HT1080 (cell line): ENCODE results near the gene RECK. TPM values are rescaled to one million over a fixed set of nuclear protein-coding genes. Genes with fewer than 3 reads are reported as not detected.
"Not testable (repeated sequence)": the region's sequence is repeated elsewhere in the genome, so short reads cannot be mapped to it uniquely, and the experiment has no call there.

Experiments used
- DNase-seq: peaks from one replicate; pipeline ENCODE4 v3.0.0-alpha.2; 2015; ENCODE audit warnings: low read depth
- total RNA-seq: library from RNA; depleted of rRNA; stranded (reverse); fragments of >200 nt; shearing (Covaris generic); gene quantifications from 2 replicates; pipeline ENCODE4 v1.2.3, GENCODE V29; 2014

Gene RECK
- total RNA-seq, 1 experiment from 2014 or later: 7.5 TPM

DNA sequence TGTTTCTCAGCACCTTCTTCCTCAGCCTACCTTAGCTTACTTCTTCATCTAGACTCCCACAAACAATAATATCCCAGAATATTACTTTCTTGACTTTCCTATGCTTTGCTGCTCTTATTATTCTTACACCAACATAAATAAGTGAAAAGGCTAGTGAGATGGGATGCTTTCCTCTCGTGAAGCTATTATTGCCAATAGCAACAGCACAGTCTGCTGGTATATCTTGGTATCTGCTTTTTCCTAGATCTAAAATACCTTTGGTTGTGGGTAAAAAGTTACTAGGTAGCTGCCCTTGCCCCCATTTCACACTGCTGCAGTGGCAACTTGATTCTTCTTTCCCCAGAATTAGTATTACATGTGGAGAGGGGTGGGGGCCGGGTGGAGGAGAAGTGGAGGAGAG is 73.7 kb downstream of the RECK start:
- no peak for DNase-seq

DNA sequence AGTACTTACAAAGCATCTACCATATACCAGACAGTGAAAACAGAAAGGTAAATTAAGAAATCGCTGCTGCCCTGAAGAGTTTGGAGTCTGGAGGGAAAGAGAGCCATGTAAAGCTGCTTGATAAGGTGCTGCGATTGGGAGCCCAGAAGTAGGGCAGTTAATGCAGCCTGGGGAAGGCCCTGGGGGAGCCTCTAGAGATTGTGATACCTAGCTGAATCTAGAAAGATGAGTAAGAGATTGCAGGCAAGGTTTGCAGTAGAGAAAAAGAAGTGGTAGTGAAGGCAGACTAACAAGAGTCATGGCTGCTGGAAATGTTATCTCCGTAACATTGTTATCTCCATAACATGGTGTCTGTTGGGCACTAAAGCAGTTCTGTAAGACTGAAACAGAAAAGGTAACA is 75.8 kb downstream of the RECK start:
- DNase-seq: no peak

GRCh38 chr9:36113999-36114398 is 77.3 kb downstream of the RECK start:
- no peak for DNase-seq

DNA sequence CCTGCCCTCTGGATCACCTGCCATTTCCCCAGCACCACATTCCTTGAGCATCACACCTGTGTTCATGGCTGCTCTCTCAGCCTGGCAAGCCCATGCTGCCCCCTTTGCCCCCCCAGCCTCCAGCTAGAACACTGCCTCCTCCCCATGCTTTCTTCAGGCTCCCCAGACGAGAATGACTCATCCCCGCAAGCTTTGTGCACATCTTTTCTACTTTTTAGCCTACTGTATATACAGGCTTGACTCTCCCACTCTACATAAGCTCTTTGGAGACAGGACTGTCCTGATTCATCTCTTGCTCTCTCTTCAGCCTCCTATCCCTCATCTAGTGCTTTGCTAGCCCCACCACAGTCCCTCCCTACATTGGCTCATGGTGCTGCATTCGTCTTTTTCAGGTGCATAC is 79.9 kb downstream of the RECK start:
- DNase-seq: peak; percentile 33

DNA sequence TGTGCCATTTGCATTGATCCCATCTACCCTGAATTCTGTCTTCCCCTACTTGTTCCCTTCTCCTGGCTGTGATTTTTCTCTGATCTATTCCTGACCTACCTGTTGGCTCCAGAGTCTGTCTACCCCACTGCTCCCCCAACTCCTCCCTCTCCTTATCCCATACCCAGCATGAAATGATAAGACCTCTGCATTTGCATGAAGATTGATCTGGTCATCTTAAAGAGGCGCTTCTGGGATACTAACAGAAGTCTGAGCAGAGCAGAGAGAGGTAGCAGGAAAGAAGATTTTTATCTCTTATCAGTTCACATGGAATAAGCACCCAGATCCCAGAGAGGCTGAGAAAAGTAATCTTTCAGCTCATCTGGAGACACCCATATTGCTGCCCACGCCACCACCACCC is 81.5 kb downstream of the RECK start:
- DNase-seq: no peak

DNA sequence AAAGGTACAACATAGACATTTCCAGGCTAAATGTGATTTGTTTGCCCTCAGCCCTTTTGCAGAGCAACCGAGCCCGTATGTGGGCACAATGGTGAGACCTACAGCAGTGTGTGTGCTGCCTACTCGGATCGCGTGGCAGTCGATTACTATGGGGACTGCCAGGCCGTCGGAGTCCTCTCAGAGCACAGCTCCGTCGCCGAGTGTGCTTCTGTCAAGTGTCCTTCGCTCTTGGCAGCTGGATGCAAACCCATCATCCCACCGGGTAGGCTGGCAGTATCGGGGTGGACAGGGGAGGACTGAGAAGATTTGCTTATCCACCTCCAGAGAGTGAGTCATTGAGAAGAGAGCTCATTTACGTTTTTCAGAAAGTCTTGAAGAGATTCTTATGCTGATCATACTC is 82.0 kb downstream of the RECK start:
- DNase-seq: no peak

DNA sequence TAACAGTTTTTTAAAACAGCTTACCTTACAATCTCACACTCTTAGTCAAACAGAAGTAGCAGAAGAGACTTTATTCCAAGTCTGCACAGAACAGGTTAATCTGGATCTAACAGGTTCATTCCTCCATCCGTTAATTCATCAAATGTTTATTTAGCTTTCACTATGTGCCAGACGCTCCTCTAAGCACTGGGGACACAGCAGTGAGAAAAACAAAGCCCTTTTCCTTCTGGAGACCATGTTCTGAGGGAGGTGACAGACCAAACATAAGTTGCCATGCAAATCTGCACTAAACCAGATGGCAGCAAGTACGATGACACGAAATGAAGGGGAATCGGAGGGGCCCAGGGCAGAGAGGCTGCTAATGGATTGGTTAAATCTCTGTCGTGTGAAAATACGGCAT is 82.8 kb downstream of the RECK start:
- no peak for DNase-seq

DNA sequence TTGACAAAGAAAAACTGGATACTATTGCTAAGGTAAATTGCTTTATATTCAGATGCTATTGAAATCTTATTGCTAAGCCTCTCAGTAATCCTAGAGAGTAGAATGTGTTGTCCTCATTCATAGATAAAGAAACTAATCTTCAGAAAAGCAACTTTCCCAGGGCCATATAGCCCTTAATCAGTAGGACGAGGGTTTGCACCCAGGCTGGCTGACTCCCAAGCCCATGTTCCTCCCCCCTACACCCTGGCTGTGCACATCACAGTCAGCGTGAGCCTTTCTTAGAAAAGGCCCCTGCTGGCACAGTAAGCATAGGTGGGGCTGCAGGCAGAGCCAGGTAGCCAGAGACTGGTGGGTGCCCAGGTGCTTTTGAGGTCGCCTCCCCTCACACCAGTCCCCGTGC is 84.0 kb downstream of the RECK start:
- DNase-seq: no peak

GRCh38 chr9:36121971-36122370 is 85.3 kb downstream of the RECK start:
- no peak for DNase-seq

- DNase-seq: no peak
Observed at GRCh38 chr9:36123515-36123914, 86.8 kb downstream of the RECK start.

DNA sequence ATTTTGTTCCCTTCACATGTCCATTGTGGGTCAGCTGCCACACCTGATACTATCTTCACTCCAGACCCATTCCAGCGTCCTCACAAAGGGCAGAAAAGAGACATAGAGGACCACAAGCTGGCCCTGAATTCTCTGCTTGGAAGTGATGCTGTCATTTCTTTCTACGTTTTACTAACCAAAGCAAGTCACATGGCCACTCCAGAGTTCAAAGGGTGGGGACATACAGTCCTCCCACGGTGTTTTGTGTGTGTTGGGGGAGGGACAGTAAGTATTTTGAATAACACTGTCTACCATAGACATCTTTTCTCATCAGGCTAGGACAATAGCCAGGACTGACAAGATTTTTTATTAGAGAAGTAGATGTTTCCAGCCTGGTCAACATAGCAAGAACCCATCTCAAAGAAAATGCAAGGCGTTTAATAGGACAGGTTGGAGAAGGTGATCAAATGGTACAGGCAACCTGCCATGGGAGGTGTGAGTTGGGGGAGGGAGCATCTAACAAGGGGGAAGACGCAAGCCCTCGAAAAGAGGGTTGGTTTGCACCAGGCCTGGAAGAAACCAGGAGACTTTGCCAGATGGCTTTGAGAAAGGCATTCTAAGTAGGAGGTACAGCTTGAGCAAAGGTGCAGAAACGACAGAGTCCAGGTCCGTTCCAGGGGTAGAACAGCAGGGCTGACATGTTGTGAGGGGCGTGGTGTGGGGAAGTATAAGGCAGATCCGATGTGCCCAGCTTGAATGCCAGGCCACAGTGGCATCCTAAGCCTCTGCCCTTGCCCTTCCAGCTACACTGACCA is 88.5 kb downstream of the RECK start:
- no peak for DNase-seq

- no peak for DNase-seq
Observed at GRCh38 chr9:36126016-36126730, 89.5 kb downstream of the RECK start.

DNA sequence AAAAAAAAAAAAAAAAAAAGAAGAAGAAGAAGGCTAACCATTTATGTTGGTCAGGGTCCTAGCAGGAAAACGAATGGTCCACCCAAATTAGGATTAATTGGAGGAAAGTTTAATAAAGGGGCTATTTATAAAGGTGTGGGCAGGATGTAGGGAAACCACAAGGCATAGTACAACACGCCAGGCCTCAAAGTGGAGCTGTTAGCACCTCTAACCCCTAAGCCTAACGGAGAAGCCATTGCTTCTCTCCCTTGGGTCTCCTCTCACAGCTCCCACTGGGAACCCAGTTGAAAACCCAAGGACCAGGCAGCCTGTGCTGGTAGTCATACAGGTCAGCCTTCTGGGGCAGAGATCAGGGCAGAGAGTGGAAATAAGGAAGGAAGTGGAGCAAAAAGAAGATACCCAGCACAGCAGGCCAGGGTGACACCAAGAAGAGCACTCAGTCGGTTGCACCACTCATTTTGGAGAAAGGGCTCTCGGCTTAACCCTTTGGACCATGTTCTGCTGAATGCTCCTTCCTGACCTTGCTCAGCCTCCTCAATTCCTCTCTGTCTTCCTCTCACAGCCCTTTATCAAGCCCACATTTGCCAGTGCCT is 91.0 kb downstream of the RECK start:
- DNase-seq: no peak

- no peak for DNase-seq
Observed at GRCh38 chr9:36128349-36128748, 91.6 kb downstream of the RECK start.

DNA sequence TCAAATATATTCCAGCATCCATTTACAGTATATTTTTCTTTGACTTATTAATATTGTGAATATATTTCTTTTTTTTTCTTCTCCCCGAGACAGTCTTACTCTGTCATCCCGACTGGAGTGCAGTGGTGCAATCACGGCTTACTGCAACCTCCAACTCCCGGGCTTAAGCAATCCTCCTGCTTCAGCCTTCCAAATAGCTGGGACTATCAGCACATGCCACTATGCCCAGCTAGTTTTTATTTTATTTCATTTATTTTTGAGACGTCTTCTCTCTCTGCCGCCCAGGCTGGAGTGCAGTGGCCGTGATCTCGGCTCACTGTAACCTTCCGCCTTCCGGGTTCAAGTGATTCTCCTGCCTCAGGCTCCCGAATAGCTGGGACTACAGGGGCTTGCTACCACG is 92.4 kb downstream of the RECK start:
- no peak for DNase-seq

DNA sequence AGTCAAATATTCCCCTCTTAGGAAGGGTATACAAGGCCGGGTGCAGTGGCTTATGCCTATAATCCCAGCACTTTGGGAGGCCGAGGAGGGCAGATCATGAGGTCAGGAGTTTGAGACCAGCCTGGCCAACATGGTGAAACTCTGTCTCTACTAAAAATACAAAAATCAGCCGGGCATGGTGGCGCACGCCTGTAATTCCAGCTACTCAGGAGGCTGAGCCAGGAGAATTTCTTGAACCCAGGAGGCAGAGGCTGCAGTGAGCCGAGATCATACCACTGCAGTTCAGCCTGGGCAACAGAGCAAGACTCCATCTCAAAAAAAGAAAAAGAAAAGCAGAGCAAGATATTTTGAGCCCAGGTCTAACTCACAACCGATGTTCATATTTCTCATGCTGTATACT is 95.0 kb downstream of the RECK start:
- DNase-seq: not testable (repeated sequence)

DNA sequence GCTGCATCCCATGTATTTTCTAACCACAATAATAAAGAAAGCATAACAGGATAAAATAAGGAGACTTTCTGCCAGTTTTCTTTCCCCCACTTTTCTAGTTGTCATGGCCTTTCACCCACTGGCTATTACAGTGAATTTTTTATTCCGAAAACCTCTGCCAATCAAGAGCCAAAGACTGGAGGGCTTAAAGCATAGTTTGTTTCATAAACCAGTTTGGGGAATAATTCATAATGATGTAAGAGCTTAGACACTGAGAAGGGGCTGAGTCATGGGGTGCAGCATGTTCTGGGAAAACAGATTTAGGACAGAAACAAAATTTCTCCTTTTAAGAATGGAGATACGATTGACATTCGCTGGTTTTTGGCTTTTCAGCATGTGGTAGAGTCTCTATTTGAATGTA is 95.4 kb downstream of the RECK start:
- no peak for DNase-seq

GRCh38 chr9:36134761-36135505 is 98.2 kb downstream of the RECK start:
- no peak for DNase-seq

GRCh38 chr9:36135741-36136271 is 99.1 kb downstream of the RECK start:
- DNase-seq: no peak

DNA sequence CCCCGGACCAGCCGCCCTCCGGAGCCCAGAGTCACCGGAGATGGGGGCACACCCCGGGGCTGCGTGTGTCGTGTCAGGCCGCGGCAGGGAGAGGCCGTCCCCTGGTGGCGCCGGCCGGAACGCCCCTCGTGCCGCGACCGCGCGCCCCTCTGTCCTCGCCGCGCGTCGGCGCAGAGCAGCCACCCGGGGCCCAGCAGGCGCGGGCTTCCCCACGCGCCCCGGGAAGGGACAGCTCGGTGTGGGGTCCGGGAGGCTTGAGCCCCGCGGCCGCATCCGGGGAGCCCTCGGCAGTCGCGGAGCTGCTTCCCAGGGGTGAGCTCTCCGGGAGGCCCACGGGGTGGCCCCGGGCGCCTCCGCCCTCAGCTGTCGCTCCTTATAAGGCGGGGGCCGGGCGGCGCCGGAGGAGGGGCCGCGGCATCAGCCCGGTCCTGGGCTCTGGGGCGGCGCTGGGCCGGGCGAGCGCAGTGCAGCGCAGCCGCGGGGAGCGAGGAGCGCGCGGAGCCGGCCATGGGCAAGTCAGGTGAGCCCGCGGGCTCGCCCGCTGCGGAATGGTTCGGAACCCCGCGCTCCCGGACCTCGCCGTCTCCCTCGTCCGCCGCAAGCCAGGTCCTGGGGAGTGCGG is 99.7 kb downstream of the RECK start, which contains the start of gene GLIPR2:
Gene GLIPR2, plus strand, starts transcription at position 462 of the 622 bp plus-strand sequence. Its CDS starts 46 bp downstream, at position 508.
- peak; percentile 61 for DNase-seq

DNA sequence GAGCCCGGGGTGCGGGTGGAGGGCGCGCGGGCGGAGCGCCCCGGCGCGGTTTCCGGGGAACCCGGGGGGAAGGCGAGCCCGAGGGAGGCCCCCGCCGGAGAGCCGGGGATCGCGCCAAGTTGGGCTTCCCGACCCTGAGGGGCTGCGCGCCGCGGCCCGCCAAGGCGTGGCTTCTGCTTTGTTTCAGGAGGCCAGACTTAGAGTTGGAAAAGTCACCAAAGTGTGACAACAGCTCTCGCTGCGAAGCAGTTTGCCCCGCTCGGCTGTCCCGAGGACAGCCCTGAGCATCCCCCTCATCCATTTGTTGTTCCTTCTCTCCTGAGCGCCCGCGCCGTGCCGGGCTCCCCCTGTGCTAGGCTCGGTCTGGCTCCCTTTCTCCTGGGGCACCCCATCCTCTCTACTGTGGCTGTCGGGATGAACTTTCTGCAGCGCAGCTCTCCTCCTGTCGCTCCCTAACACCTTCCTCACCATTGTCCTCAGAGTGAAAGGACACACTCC is 100.2 kb downstream of the RECK start:
- DNase-seq: no peak
